Measurements from ENCODE around the gene TTI1.

GRCh38 chr20:37939701-37940560, 93.3 kb downstream of the TTI1 start:
- no peak for TF ChIP-seq ZNF114 (CRISPR knock-in tag; IDR thresholded peaks at IDR 0.05)
- TF ChIP-seq, protein P1, sequence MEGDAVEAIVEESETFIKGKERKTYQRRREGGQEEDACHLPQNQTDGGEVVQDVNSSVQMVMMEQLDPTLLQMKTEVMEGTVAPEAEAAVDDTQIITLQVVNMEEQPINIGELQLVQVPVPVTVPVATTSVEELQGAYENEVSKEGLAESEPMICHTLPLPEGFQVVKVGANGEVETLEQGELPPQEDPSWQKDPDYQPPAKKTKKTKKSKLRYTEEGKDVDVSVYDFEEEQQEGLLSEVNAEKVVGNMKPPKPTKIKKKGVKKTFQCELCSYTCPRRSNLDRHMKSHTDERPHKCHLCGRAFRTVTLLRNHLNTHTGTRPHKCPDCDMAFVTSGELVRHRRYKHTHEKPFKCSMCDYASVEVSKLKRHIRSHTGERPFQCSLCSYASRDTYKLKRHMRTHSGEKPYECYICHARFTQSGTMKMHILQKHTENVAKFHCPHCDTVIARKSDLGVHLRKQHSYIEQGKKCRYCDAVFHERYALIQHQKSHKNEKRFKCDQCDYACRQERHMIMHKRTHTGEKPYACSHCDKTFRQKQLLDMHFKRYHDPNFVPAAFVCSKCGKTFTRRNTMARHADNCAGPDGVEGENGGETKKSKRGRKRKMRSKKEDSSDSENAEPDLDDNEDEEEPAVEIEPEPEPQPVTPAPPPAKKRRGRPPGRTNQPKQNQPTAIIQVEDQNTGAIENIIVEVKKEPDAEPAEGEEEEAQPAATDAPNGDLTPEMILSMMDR (conservative IDR thresholded peaks at IDR 0.05; ENCODE audit: low read depth in 2 of 2): no peak
- TF ChIP-seq EZH2phosphoT487 (IDR thresholded peaks at IDR 0.05; ENCODE audit: unreplicated experiment): no peak
- TF ChIP-seq POLR2AphosphoS5 (IDR thresholded peaks at IDR 0.05; ENCODE audit: low read depth): no peak
- no peak for TF ChIP-seq EZH2 (IDR thresholded peaks at IDR 0.05; ENCODE audit: low read depth, unreplicated experiment)
